22Rv1 (cell line): Measurements from ENCODE around the gene TEX19.

Experiments used
- ZFX ChIP-seq: fragments of 450-650 bp; IDR thresholded peaks from 2 replicates; pipeline ENCODE4 v1.6.1; 2017; ENCODE audit warnings: antibody characterized with exemption, borderline replicate concordance
- TF ChIP-seq, protein P1 (sequence below): fragments of 450-650 bp; IDR thresholded peaks from 2 replicates; pipeline ENCODE4 v1.5.1; 2017; ENCODE audit warnings: mild to moderate bottlenecking

DNA sequence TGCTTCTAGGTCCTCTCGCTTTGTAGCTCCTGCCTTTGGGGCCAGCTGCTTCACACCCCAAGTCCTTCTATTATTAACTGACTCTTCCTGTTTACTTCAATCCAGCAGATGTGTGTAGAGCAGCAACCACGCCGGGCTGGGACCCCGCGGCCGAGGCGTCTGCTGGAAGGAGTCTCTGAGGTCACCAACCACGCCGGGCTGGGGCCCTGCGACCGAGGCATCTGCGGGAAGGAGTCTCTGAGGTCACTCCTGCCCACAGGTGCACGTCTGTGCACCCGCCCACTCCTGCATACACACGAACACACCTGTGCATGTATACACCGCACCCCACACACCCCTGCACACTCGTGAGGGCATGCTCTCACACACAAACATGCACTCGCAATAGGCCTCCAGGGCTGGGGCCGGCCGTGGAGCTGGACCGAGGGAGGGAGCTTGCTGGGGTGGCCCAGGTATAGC, 7.8 kb upstream of the TEX19 start:
- TF ChIP-seq, protein P1, sequence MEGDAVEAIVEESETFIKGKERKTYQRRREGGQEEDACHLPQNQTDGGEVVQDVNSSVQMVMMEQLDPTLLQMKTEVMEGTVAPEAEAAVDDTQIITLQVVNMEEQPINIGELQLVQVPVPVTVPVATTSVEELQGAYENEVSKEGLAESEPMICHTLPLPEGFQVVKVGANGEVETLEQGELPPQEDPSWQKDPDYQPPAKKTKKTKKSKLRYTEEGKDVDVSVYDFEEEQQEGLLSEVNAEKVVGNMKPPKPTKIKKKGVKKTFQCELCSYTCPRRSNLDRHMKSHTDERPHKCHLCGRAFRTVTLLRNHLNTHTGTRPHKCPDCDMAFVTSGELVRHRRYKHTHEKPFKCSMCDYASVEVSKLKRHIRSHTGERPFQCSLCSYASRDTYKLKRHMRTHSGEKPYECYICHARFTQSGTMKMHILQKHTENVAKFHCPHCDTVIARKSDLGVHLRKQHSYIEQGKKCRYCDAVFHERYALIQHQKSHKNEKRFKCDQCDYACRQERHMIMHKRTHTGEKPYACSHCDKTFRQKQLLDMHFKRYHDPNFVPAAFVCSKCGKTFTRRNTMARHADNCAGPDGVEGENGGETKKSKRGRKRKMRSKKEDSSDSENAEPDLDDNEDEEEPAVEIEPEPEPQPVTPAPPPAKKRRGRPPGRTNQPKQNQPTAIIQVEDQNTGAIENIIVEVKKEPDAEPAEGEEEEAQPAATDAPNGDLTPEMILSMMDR: no peak
- TF ChIP-seq ZFX: no peak
